HG02642 (cell line): ENCODE results near the gene KCTD12.

Source experiments
- ATAC-seq: cut with Tn5 transposase; IDR thresholded peaks from one replicate; pipeline ENCODE4 v1.9.1; 2021; ENCODE audit warnings: mild to moderate bottlenecking; ENCODE audit not compliant: unreplicated experiment, poor library complexity

Gene KCTD12

DNA sequence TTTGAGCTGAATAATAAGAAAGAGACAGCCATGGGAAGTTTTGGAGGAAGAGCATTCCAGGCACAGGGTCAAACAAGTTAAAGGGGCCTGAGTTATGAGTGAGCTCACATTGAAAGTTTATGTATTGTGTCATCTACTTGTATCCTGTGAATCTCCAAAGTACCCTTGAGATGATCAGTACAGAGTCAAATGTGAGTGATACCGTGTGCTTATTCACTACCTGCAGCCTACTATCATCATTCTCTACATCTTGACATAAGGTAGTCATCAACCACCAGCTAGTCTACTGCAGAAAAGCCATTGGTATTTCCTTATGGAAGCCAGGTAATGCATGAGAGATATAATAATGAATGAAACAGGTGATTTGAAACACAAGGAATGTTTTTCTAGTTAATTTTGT lies 3.0 kb upstream of the KCTD12 start:
- no peak for ATAC-seq

DNA sequence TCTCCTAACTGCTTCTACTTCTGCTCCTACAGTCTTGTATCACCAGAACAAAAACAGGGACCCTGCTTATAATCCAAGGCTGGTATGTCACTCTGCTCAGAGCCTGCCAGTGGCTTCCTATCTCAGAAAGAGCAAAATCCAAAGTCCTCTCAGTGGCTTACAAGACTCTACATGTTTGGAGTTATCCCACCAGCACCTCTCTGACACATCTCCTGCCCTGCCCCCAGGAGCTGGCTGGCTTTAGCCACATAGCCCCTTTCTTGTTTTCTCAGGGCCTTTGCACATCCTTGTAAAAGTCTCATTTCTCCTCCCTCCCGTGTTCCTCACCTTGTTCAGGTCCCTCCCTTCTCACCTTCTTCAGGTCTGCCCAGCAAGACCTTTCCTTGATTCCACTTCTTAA lies 2.2 kb upstream of the KCTD12 start:
- ATAC-seq, result no peak

DNA sequence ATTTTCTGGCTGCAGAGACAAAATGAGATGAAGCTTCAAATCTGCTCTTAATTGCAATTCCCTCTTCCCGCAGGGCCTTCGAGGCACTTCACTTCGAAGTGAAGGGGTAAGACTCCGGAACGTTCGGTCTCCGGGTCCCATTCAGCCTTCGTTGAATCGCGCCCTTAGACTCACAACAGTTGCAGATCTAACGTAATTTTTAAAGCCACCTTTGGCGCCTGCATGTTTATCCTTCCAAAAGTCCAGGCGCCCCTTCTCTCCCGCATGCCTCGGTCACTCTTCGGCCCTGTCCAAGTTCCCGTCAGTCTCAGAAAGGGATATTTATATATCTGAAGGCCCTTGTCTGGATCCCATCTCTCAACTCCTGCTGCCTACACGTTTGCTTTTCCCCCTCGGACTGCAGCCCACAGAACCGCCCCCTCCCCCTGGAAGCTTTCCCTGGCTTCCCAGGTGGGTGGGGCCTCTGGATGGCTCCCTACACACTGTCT lies 915 bp upstream of the KCTD12 start:
- no peak for ATAC-seq

DNA sequence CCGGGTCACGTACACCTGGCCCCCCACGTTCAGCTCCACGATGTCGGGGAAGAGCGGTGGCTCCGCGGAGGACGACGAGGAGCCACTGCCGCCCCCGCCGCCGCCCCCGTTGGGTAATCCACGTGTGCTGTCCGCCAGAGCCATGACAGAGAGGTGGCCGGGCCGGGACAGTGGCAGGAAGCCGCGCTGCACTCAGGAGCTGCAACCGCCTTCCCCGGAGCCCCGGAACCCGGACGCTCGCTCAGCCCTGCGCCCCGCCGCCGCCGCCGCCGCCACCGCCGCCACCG lies 257 bp downstream of the KCTD12 start:
- no peak for ATAC-seq

DNA sequence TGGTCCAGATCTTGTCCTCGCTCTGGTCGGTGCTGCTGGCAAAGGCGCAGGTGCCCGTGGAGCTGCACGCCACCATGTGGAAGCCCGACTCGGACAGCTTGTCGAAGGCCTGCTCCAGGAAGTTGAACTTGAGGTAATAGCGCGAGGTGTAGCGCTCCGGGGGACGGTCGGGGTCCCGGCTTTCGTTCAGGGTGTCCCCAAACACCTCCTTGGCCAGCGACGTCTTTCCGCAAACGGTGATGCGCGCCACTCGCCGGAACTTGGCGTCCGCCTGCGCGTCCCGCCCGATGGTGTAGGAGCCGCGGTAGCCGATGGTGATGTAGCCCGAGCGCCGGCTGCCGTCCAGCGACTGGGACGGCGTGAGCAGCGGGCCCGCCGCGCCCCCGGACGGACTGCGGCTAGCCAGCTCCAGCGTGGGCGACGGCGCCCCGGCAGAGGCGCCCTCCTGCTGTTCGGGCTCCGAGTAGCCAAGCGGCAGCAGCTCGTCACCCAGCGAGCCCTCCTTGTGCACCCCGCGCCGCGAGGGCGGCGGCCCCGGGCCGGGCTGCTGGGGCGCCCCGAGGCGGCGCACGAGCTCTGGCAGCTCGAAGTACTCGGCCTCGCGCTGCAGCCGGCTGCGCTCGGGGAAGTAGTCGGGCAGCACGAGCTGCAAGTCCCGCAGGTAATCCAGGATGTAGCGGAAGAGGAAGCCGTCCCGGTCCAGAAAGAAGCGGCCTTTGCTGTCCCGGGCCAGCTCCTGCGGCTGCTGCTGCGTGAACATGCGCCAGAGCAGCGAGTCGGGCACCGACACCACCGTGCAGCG lies 801 bp downstream of the KCTD12 start:
- ATAC-seq, result peak; percentile 48

DNA sequence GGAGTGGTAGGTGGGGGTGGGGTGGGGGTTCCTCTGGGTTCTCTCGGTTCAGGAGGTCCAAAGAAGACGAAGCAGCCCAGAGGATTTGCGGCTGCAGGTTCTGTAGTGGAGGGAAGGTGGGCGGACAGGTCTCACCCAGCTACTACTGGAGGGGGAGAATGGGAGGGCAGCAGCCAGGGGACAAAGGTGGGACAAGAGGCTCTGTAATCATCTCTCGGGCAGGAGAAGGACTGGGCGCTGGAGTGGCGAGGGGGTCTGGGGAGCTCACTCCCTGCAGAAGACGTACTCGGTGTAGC lies 1.4 kb downstream of the KCTD12 start:
- ATAC-seq, result no peak

DNA sequence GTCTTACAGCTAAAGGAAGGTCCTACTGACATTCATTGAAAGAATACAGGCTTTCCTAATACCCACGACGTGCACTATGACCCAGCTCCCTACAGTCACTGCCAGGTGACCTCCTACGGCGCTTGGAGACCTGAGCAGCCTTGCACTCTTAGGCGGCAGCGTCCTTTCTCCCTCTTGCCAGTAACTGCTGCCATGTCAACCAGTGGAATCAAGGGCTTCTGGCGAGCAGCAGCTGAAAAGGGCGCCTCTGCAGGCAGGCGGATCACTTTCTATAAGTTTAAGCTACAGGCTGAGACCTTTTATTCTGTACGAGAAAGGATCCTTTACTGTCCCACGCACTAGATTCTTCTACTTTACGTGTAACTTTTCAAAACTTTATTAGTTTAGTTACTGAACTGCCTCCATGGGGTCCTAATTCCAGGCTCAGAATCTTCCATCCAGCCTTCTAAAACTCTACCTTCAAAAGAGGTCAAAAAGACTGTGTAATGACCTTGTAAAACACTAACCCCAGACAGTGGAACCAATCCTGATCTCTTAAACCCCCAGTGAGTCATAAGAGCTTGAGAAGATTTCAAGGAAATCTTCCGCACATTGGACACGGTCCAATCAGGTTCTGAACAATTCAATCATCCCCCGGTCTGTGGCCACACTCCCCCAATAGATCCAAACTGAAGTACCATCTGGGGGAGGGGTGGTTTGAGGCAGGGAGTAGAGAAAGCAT lies 1.9 kb downstream of the KCTD12 start:
- ATAC-seq, result no peak

DNA sequence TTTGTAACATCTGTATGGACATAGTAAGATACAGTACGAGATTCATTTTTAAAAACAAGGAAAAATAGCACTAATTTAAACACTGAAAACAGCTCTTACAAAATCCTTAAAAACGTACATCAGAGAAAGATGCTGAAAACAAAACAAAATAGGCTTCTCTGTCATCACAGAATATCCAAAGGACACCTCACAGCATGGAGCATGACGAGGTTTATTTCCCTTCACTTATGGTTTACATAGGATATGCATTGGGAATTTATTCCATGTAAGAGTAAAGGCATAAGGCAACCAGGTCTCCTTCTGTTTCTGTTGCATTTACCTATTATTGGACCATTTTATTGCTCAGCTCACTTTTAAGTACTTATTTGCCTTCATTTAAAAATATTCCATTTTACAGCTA lies 3.0 kb downstream of the KCTD12 start:
- no peak for ATAC-seq

DNA sequence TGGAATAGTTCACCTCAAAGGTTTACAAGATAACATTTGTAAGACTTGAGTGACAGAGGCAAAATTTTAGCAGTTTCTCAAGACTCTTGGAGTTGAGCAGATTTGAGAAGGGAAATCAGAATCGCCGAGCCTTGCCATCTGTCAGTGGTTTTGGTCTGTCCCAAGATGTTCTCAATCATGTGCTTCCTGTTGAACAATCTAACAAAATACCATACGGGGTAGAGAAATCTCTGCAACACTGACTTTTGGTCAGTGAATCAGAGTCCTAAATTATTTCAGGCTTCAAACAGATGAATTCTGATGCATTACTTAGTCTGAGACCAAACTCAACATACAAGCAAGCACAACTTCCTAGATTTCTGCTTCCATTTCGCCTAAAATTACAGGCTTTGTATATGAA lies 3.8 kb downstream of the KCTD12 start:
- ATAC-seq, result no peak

DNA sequence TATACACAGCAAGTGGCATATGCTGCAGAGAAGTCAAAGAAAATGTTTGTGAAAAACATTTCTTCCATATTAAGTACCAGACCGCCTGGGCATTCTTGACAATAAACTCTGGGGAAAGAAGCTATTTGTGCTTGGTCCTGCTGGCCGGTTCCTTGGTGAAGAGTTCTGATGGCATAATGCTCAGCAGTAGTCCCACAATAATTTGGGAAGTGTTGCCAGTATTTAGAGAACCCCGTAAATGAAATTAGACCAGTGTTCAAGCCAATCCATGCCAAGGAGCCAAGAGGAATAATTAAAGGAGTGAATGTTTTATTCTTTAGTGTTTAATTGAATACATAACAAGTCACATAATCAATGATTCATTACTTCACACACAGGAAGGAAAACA lies 6.3 kb downstream of the KCTD12 start:
- ATAC-seq, result no peak

DNA sequence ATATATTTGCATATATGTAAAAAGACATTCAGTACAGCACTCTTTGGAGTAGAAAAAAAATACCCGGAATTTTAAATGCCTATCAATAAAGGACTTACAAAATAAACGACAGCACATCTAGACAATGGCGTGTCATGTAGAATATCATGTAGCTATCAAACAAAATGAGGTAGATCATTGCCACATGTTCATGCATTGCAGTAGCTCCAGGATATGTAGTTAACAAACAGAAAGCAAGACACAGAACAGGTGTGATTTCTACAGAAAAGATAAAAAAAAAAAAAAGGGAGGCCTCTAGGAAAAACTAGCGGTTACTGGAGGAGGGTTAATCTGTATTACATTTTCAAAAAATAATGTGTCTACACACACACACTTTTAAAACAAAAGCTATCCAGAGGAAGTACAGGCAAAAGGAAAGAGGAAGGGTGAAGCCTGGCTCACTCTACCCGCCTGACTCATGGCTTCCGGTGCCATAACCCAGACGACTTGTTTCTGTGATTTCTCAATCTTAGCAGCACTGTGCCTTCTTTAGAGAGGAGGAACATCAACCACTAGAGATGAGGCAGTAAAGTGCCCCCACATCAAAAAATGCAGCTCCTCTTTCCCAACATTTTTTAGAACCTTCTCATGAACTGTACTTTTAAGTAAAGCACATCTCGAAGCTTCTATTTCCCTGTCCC lies 6.9 kb downstream of the KCTD12 start:
- peak; percentile 94 for ATAC-seq

DNA sequence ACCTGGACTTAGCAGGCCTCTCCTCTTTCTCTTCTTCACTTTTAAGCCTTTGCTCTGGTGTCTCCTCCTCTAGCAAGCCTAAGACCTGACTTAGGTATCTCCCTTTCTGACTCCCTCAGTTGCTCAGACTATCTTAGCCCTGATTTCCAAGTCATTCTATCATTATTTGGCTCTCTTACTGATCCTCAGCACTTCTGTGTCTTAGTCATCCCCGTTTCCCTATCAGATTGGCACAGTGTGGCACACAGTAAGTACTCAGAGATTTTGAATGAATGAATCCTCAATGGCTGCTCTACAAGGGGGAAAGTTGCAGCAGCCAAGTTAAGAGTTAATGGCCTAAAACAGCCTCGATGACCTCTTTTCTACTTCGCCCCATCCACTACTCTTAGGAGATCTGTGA lies 8.2 kb downstream of the KCTD12 start:
- no peak for ATAC-seq

DNA sequence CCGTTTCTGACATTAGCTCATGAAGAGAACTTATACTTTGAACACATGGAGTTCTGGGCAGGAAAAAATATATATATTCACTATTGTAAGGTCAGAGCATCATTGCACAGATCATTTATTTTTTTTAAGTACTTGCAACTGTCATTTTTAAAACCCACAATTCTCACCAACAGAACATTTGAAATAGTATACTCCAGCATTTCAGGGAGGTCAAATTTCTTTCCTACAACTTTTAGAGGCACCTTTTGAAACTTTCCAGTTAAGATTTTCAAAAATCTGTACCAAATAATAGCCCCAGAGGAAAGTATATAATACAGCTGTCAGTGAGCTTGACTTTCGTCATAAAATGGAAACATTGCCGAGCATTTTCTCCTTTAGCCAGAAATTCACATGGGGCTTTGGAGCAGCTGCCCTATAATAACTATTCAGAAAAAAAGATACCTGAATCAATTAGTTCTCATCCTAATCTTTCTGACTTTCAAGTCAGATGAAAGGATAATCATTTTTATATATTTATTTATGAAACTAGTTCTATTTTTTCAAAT lies 10.9 kb downstream of the KCTD12 start:
- ATAC-seq, result no peak

DNA sequence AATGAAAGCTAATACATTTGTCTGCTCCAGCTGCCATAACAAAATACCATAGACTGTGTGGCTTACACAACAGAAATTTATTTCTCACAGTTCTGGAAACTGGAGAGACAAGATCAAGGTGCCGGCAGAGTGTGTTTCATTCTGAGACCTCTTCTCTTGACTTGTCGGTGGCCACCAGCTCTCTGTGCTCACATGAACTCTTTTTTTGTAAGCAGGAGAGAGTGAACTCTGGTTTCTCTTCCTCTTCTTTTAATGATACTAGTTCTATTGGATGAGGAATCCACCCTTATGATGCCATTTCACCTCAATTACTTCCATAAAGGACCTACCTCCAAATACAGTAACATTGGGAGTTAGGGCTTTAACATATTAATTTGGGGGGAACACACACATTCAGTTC lies 11.7 kb downstream of the KCTD12 start:
- ATAC-seq, result peak; percentile 73

DNA sequence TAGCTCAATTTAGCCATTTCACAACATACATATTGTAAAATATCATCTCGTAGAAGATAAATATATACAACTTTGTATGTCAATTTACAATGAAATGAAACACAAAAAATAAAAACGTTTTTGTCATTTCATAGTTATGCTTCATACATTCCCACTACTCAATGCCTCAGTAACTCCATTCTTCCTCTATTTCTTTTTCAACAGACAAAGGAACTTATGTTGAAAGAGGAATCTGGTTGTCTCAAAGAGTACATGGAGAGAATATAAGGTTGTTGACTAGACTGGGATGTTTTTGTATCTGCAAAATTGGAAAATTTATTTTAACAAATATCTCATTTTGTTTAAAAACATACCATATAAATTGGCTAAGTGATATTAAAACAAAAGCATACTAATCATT lies 12.8 kb downstream of the KCTD12 start:
- ATAC-seq, result no peak

DNA sequence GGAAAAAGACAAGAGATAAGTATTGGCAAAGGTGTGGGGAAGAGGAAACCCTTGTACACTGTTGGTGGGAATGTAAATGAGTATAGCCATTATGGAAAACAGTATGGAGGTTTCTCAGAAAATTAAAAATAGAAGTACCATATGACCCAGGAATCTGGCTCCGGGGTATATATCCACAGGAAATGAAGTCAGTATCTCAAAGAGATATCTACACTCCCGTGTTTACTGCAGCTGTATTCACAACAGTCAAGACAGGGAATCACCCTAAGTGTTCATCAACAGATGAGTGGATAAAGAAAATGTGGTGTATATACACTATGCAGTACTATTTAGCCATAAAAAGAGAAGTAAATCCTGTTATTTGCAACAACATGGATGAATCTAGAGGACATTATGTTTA lies 13.5 kb downstream of the KCTD12 start:
- ATAC-seq, result no peak

DNA sequence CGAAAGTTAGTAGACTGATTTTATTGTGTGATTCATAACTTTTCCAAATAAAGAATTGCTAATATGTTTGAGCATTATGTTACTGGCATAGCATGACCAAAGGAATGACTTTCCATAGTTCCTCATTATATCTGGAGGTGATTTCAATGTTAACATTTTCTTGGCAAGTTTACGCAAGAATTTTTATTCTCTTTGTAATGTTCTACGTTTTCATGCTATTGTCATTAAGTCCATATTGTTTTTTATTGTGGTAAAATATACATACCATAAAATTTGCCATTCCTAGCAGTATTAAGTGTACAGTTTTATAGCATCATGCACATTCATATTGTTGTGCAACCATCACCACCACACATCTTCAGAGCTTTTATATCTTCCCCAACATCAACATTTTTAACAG lies 14.8 kb downstream of the KCTD12 start:
- no peak for ATAC-seq

DNA sequence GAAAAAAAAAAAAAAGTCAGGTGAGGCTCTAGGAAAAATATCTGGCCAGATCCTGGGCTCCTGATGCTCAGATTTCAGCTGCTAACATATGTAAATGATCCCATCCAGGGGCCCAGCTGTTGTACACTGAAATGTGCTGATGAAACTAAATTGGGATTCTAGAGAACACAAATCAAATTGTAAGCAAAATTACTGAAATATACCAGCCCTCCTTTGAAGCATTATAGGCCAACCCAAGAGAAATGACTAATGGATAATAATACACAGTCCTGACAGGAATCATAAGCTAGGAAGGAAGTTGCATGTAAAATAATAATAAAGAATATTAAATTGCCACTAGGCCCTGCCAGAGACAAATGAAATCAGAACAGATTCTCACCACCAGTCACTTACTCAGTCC lies 17.8 kb downstream of the KCTD12 start:
- ATAC-seq, result no peak

DNA sequence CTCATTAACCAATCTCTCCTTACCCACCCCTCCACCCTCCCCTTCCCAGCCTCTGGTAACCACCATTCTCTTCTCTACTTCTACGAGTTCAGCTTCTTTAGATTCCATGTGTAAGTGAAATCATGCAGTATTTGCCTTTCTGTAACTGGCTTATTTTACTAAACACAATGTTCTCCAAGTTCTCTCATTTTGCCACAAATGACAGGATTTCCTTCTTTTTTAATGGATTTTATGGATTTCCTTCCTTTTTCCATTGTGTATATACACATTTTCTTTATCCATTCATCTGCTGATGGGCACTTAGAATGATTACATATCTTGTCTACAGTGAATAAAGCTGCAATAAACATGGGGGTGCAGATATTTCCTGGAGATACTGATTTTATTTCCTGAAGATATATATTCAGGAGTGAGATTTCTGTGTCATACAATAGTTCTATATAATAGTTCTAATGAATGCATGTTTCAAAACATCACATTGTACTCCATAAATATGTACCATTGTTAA lies 20.2 kb downstream of the KCTD12 start:
- no peak for ATAC-seq

DNA sequence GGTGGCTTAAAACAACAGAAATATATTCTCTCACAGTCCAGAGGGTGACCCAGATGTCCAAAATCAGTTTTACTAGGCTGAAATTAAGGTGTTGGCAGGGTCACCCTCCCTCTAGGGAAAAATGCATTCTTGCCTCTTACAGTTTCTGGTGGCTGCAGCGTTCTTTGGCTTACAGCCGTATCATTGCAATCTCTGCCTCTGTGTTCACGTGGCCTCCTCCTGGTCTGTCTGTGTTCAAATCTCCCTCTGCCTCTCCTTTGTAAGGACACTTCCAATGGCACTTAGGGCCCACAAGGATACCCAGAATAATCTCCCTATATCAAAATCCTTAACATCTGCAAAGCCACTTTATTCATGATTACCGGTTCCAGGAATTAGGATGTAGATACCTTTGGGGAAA lies 21.1 kb downstream of the KCTD12 start:
- ATAC-seq, result no peak

DNA sequence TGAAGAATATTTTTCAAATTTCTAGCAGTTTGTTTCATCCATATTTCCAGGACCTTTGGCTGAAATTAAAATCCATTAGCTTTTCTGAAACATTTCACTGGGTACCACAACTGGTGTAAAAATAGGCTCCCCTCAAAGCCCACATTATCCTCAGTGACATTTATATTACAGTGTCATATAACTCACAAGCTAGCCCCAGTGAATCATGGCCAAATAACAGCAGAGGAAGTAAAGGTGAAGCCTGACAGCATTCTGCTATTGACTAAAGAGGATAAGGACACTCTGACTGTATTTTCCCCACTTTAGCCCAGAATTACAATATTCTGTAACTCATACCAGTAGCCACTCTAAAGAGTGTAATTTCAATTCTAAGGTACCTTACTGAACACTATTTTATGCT lies 21.9 kb downstream of the KCTD12 start:
- ATAC-seq, result no peak
